Activated naive CD4-positive, alpha-beta T cell treated with anti-CD3 and anti-CD28 coated beads for 36 hours (primary cell): ENCODE data around the gene COG2. TPM values are rescaled to one million over a fixed set of nuclear protein-coding genes. Genes with fewer than 3 reads are reported as not detected.
A peak's percentile ranks its signal among the peaks of the same experiment; 100 is the strongest.

Source experiments
- CTCF ChIA-PET: fragments of 350-600 bp; sonication (Branson Sonifier 250); formaldehyde crosslinking; loops from one replicate; lab custom pipeline; 2021; ENCODE audit warnings: antibody characterized with exemption; lab: Charles Lee
- DNase-seq: peaks from one replicate; pipeline ENCODE4 v3.0.0-alpha.2; 2020
- H3K27ac Mint-ChIP-seq: one replicate; pipeline ENCODE4 v1.8.0; 2021; ENCODE audit warnings: mild to moderate bottlenecking, mixed read lengths
- H3K27me3 Mint-ChIP-seq: one replicate; pipeline ENCODE4 v1.8.0; 2021; ENCODE audit warnings: low read depth, mixed read lengths
- H3K36me3 Mint-ChIP-seq: one replicate; pipeline ENCODE4 v1.8.0; 2021; ENCODE audit warnings: low read depth, mixed read lengths
- H3K4me1 Mint-ChIP-seq: one replicate; pipeline ENCODE4 v1.8.0; 2021; ENCODE audit warnings: low read depth, mixed read lengths
- H3K4me3 Mint-ChIP-seq: one replicate; pipeline ENCODE4 v1.8.0; 2021; ENCODE audit warnings: mild to moderate bottlenecking, moderate library complexity, mixed read lengths
- H3K9me3 Mint-ChIP-seq: one replicate; pipeline ENCODE4 v1.8.0; 2021; ENCODE audit warnings: mixed read lengths
- intact Hi-C: fragments of 100-400 bp; cut with micrococcal nuclease; formaldehyde crosslinking; loops from one replicate; pipeline ENCODE4 v1.15.1; 2023
- total RNA-seq, 2 experiments: library from RNA; stranded (reverse); gene quantifications; one replicate each; pipeline ENCODE4 v1.2.3, GENCODE V29; 2021

The COG2 gene
- total RNA-seq, 2 experiments from 2014 or later: 19.9 to 22.1 TPM

DNA sequence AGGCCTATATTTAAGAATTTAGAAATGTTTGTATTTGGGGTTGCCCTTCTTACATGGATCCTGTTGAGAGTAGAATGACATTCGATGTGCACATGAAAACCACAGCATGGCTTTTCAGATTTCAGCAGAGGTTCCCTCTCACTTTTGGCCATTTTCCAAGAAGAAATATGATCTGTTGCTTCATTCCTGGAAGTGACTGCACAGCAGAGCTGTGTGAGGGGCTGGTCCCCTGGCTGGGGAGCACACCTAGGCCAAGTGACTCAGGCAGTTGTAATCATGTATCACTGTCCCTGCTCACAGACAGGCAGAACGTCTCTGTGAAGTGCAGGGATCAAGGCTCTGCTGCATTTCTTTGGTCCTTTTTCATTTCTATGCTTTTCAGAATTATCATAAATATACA, 39.3 kb downstream of the COG2 start:
- H3K4me1 Mint-ChIP-seq: no peaks in the 10 kb centered on the region
- intact Hi-C loops: no loop called here
- no peaks in the 10 kb centered on the region for H3K27me3 Mint-ChIP-seq
- CTCF ChIA-PET: no interaction called here
- DNase-seq: peak; percentile 14
- no peaks in the 10 kb centered on the region for H3K9me3 Mint-ChIP-seq
- H3K4me3 Mint-ChIP-seq: no peak overlapping the region
- peak overlapping the region; percentile 12 for H3K27ac Mint-ChIP-seq
- H3K36me3 Mint-ChIP-seq: peaks cover 6% of the 10 kb centered on the region

DNA sequence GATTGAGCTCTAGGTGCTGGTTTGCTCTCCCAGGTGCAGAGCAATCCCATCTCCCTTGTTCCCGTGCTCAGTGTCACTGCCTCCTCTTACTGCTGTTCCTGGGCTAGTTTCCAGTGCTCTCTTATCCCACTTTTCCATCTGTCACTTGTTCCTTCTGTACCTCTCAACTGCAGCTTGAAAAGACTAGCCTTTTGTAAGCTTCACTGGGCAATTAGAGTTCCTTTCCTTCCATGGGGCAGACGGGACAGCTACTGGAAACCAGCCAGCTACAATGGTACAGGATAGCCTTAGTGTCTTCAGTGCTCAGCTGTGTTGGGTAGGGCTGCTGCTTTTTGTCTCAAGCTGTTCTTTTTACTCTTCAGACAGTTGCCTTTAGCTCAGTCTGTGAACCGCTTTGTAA, 40.0 kb downstream of the COG2 start:
- Mint-ChIP-seq H3K27ac (no peak overlapping the region), H3K27me3 (no peaks in the 10 kb centered on the region), H3K36me3 (peaks cover 9% of the 10 kb centered on the region), H3K4me1 (no peaks in the 10 kb centered on the region), H3K9me3 (no peaks in the 10 kb centered on the region), H3K4me3 (no peak overlapping the region)
- intact Hi-C loops: no loop called here
- no peak for DNase-seq
- CTCF ChIA-PET: no interaction called here

- H3K27me3 Mint-ChIP-seq: no peaks in the 10 kb centered on the region
- CTCF ChIA-PET: no interaction called here
- H3K9me3 Mint-ChIP-seq: no peaks in the 10 kb centered on the region
- DNase-seq: no peak
- H3K36me3 Mint-ChIP-seq: peaks cover 10% of the 10 kb centered on the region
- intact Hi-C loops: no loop called here
- no peak overlapping the region for H3K27ac Mint-ChIP-seq
- no peaks in the 10 kb centered on the region for H3K4me1 Mint-ChIP-seq
- H3K4me3 Mint-ChIP-seq: no peak overlapping the region
These were observed 40.8 kb downstream of the COG2 start for GRCh38 chr1:230682882-230683610.

DNA sequence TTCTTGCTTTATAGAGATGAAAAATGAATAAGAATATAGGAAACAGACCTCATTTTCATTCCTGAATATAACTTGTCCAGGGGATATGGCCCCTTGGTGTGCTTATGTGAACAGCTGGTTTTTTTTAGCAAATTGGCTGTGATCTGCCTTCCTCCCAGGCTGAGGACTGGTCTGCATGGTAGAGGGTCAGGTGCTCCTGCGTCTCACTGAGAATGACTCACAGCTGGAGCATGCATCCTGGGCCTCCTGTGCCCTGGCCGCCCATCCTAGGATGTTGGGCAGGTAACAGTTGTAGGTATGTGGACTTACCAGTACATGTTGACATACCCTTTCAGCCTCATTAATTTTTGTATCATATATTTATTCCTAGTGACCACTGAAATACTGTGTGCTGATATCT, 41.9 kb downstream of the COG2 start:
- H3K27me3 Mint-ChIP-seq: no peaks in the 10 kb centered on the region
- H3K4me3 Mint-ChIP-seq: no peak overlapping the region
- CTCF ChIA-PET: no interaction called here
- H3K4me1 Mint-ChIP-seq: no peaks in the 10 kb centered on the region
- no peaks in the 10 kb centered on the region for H3K9me3 Mint-ChIP-seq
- intact Hi-C loops: no loop called here
- H3K36me3 Mint-ChIP-seq: peaks cover 14% of the 10 kb centered on the region
- DNase-seq: no peak
- no peak overlapping the region for H3K27ac Mint-ChIP-seq

GRCh38 chr1:230684998-230685397, 42.7 kb downstream of the COG2 start:
- Mint-ChIP-seq H3K4me1 (no peaks in the 10 kb centered on the region), H3K9me3 (no peaks in the 10 kb centered on the region), H3K4me3 (no peak overlapping the region), H3K27me3 (no peaks in the 10 kb centered on the region), H3K27ac (no peak overlapping the region), H3K36me3 (peaks cover 14% of the 10 kb centered on the region)
- intact Hi-C loops: no loop called here
- CTCF ChIA-PET: no interaction called here
- DNase-seq: no peak

GRCh38 chr1:230686747-230687146, 44.5 kb downstream of the COG2 start:
- Mint-ChIP-seq H3K4me1 (no peaks in the 10 kb centered on the region), H3K9me3 (no peaks in the 10 kb centered on the region), H3K27ac (no peak overlapping the region), H3K36me3 (peaks cover 15% of the 10 kb centered on the region), H3K4me3 (no peak overlapping the region), H3K27me3 (no peaks in the 10 kb centered on the region)
- DNase-seq: no peak
- CTCF ChIA-PET: interaction anchor here (0.6 kb wide), 1 partner anchor 385 kb away, joined by 3 read pairs; no protein-coding TSS in a partner anchor
- intact Hi-C loops: no loop called here

DNA sequence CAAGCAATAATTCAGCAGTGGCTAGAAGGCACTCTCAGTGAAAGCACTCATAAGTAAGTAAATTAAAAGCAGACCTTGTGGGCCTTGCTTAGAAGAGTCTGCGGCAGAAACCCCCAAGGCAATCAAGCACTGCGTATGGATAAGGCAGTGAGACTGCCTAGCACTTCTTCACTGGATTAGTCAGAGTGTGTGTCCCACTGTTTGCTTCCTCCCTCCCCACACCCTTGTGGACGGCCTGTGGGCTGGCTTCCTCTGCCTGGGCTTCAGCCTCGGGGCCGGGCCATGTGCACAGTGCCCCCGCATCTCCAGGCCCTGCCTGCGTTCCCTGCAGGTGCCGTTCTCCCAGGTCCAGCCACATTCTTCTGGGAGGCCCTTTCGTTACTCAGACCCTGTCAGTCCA, 47.8 kb downstream of the COG2 start:
- CTCF ChIA-PET: no interaction called here
- Mint-ChIP-seq H3K36me3 (peaks cover 26% of the 10 kb centered on the region), H3K4me3 (no peak overlapping the region), H3K9me3 (no peaks in the 10 kb centered on the region), H3K27me3 (no peaks in the 10 kb centered on the region), H3K27ac (no peak overlapping the region), H3K4me1 (no peaks in the 10 kb centered on the region)
- no peak for DNase-seq
- intact Hi-C loops: no loop called here

GRCh38 chr1:230691615-230692014, 49.3 kb downstream of the COG2 start:
- DNase-seq: no peak
- no peak overlapping the region for H3K4me3 Mint-ChIP-seq
- intact Hi-C loops: no loop called here

GRCh38 chr1:230693221-230693620, 50.9 kb downstream of the COG2 start:
- H3K27ac Mint-ChIP-seq: no peak overlapping the region
- H3K4me3 Mint-ChIP-seq: no peak overlapping the region
- no peak for DNase-seq
- intact Hi-C loops: no loop called here
- H3K36me3 Mint-ChIP-seq: peaks cover 21% of the 10 kb centered on the region
- no peaks in the 10 kb centered on the region for H3K27me3 Mint-ChIP-seq
- H3K4me1 Mint-ChIP-seq: no peaks in the 10 kb centered on the region
- CTCF ChIA-PET: no interaction called here
- H3K9me3 Mint-ChIP-seq: no peaks in the 10 kb centered on the region

More at GRCh38 chr1:230691615-230692014, 49.3 kb downstream of the COG2 start:
- Mint-ChIP-seq H3K36me3 (peaks cover 26% of the 10 kb centered on the region), H3K9me3 (no peaks in the 10 kb centered on the region), H3K27me3 (no peaks in the 10 kb centered on the region), H3K4me1 (no peaks in the 10 kb centered on the region), H3K27ac (no peak overlapping the region)
- CTCF ChIA-PET: no interaction called here

DNA sequence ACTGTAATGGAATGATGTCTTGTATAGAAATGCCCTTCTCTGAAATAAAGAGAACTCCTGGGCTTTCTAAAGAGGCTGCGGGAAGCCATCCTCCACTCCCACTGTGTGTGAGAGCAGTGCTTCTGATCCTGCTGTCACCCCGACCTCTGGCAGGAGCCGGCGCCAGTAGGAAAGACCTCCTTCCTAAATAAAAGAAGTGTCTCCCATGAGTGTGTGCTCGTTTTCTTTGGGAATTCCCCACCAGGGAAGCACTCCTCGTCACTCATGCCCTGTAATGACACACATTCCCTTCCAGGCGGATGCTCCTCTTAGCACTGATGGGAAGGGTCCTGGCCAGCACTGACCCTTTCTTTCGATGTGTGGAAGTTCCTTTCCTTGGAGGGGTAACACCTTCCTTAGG, 51.5 kb downstream of the COG2 start:
- peaks cover 18% of the 10 kb centered on the region for H3K36me3 Mint-ChIP-seq
- no peaks in the 10 kb centered on the region for H3K4me1 Mint-ChIP-seq
- CTCF ChIA-PET: no interaction called here
- no peak for DNase-seq
- no peak overlapping the region for H3K4me3 Mint-ChIP-seq
- H3K27me3 Mint-ChIP-seq: no peaks in the 10 kb centered on the region
- intact Hi-C loops: no loop called here
- no peak overlapping the region for H3K27ac Mint-ChIP-seq
- H3K9me3 Mint-ChIP-seq: no peaks in the 10 kb centered on the region

DNA sequence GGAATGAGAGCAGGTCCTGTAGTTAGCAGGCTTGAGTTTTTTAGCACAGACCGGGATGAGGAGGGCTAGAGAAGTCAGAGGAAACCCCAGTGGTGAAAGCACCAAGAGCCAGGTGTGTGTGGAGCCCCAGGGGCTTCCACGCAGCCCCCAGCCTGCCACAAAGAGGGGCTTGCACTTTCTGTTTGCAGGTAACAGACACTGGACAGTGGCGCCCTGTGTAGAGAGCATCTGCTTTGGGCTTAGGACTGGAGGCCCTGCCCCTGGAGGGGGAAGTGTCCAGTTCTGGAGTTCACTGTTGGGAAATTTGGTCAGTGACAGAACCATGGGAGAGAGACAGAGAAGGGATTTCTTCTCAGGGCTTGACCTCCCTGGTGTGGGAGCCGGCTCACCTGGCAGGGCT, 52.2 kb downstream of the COG2 start:
- Mint-ChIP-seq H3K4me3 (no peak overlapping the region), H3K36me3 (peaks cover 18% of the 10 kb centered on the region), H3K9me3 (no peaks in the 10 kb centered on the region), H3K27ac (no peak overlapping the region), H3K27me3 (no peaks in the 10 kb centered on the region), H3K4me1 (no peaks in the 10 kb centered on the region)
- DNase-seq: no peak
- intact Hi-C loops: no loop called here
- CTCF ChIA-PET: no interaction called here

- H3K4me3 Mint-ChIP-seq: no peak overlapping the region
These were observed 52.7 kb downstream of the COG2 start for GRCh38 chr1:230694991-230695390.

GRCh38 chr1:230696218-230696617, 53.9 kb downstream of the COG2 start:
- Mint-ChIP-seq H3K27me3 (no peaks in the 10 kb centered on the region), H3K9me3 (no peaks in the 10 kb centered on the region), H3K36me3 (peaks cover 13% of the 10 kb centered on the region), H3K27ac (no peak overlapping the region), H3K4me1 (no peaks in the 10 kb centered on the region), H3K4me3 (no peak overlapping the region)
- DNase-seq: no peak
- CTCF ChIA-PET: no interaction called here
- intact Hi-C loops: no loop called here

More at GRCh38 chr1:230694991-230695390, 52.7 kb downstream of the COG2 start:
- H3K36me3 Mint-ChIP-seq: peaks cover 14% of the 10 kb centered on the region
- H3K9me3 Mint-ChIP-seq: no peaks in the 10 kb centered on the region
- intact Hi-C loops: no loop called here
- H3K27ac Mint-ChIP-seq: no peak overlapping the region
- DNase-seq: no peak
- no peaks in the 10 kb centered on the region for H3K27me3 Mint-ChIP-seq
- no peaks in the 10 kb centered on the region for H3K4me1 Mint-ChIP-seq
- CTCF ChIA-PET: no interaction called here
